ENCODE measurements around the gene ACTL8.

Gene ACTL8

GRCh38 chr1:17765444-17766411, 10.6 kb downstream of the ACTL8 start:
- Histone ChIP-seq H3K27me3 (ENCODE audit: control insufficient read depth, insufficient read depth, low read length, poor library complexity, severe bottlenecking) (no peaks in the 10 kb centered on the region), H3K36me3 (ENCODE audit: control insufficient read depth, insufficient read depth, low read length) (no peaks in the 10 kb centered on the region), H3K27ac (ENCODE audit: insufficient read depth, low read depth, low read length, poor library complexity, severe bottlenecking) (no peak overlapping the region), H3K4me3 (ENCODE audit: insufficient read depth, low read depth, low read length) (no peak overlapping the region), H3K4me1 (ENCODE audit: control insufficient read depth, insufficient read depth, low read length) (peaks cover 9% of the 10 kb centered on the region), H3K9me3 (ENCODE audit: control insufficient read depth, low read length) (no peaks in the 10 kb centered on the region)
- 91 to 93% methylated on average over 16 of the region's 16 CpGs for WGBS, 2 experiments

DNA sequence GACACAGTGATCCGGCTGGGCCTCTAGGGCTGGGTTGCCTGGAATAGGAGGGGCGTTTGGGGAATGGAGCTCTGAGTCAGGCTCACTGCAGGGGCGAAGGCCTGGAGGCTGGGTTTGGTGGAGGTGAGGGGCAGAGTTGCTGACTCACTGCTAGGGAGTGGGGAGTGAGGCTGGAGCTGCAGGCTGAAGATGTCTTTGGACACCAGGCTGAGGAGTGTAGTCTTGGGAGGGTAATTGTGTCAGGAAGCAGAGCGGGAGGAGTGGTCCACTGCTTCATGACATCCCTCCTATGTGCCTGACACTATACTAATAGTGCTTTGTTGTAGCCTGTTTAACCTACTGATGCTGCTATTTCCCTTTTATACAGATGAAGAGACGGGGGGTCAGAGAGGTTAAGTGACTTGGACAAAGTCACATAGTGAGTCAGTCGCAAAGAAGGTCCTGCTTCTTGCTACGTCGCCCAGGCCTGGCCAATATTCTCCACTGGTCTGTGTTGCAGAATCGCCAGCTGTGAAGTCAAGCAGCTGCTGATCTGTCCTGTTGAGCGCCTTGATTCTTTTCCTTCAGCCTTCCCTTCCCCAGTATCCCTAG, 13.6 kb downstream of the ACTL8 start:
- WGBS, 2 experiments = 65 to 77% methylated on average over 10 of the region's 10 CpGs
- Histone ChIP-seq H3K4me1 (ENCODE audit: control insufficient read depth, insufficient read depth, low read length) (peaks cover 17% of the 10 kb centered on the region), H3K9me3 (ENCODE audit: control insufficient read depth, low read length) (no peaks in the 10 kb centered on the region), H3K27ac (ENCODE audit: insufficient read depth, low read depth, low read length, poor library complexity, severe bottlenecking) (no peak overlapping the region), H3K4me3 (ENCODE audit: insufficient read depth, low read depth, low read length) (no peak overlapping the region), H3K27me3 (ENCODE audit: control insufficient read depth, insufficient read depth, low read length, poor library complexity, severe bottlenecking) (no peaks in the 10 kb centered on the region), H3K36me3 (ENCODE audit: control insufficient read depth, insufficient read depth, low read length) (no peaks in the 10 kb centered on the region)

DNA sequence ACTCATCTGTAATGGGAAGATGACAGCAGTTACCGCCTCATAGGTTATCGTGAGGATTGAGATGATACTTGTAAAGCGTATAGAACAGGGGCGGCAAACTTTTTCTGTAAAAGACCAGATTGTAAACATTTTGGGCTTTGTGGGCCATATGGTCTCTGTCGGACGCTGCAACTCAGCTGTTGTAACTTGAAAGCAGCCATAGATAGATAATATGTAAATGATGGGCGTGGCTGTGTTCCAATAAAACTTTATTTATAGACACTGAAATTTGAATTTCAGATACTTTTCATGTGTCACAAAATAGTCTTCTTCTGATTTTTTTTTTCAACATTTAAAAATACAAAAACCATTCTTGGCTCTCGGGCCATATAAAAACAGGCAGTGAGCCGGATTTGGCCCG, 15.8 kb downstream of the ACTL8 start:
- H3K9me3 ChIP-seq (ENCODE audit: control insufficient read depth, low read length) = no peaks in the 10 kb centered on the region
- WGBS, 2 experiments = 95 to 99% methylated on average over 8 to 10 of the region's 10 CpGs
- no peaks in the 10 kb centered on the region for H3K27me3 ChIP-seq (ENCODE audit: control insufficient read depth, insufficient read depth, low read length, poor library complexity, severe bottlenecking)
- no peak overlapping the region for H3K27ac ChIP-seq (ENCODE audit: insufficient read depth, low read depth, low read length, poor library complexity, severe bottlenecking)
- H3K36me3 ChIP-seq (ENCODE audit: control insufficient read depth, insufficient read depth, low read length) = no peaks in the 10 kb centered on the region
- no peak overlapping the region for H3K4me3 ChIP-seq (ENCODE audit: insufficient read depth, low read depth, low read length)
- peaks cover 17% of the 10 kb centered on the region for H3K4me1 ChIP-seq (ENCODE audit: control insufficient read depth, insufficient read depth, low read length)

DNA sequence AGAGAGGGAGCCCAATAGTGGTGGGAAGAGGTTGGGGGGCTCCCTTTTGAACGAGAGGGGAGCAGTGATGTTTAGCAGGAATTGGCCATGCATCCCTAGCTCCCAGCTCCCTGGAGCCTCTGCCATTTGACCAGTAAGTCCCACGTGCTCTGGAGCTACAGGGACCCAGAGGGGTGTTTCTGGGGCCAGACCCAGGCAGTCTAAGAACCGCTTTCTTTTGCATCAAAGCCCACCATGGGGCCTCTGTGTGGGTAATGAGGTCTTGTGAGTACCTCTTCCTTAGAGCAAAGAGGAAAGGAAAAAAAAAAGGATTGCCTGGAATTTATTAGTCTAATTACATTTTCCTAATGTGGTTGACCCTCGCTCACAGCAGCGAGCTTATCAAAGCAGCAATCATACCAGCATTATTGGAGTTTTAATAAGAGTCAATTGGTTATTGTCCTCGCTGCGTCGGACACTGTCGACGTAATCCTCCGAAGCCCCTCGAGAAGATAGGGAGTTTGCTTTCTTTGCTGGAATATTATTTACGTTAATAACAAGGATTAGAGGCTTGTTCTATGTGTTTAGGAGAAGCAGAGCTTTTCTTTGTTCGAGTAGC, 17.6 kb downstream of the ACTL8 start:
- Histone ChIP-seq H3K4me3 (ENCODE audit: insufficient read depth, low read depth, low read length) (no peak overlapping the region), H3K27ac (ENCODE audit: insufficient read depth, low read depth, low read length, poor library complexity, severe bottlenecking) (no peak overlapping the region), H3K36me3 (ENCODE audit: control insufficient read depth, insufficient read depth, low read length) (no peaks in the 10 kb centered on the region), H3K9me3 (ENCODE audit: control insufficient read depth, low read length) (no peaks in the 10 kb centered on the region), H3K27me3 (ENCODE audit: control insufficient read depth, insufficient read depth, low read length, poor library complexity, severe bottlenecking) (no peaks in the 10 kb centered on the region), H3K4me1 (ENCODE audit: control insufficient read depth, insufficient read depth, low read length) (peaks cover 17% of the 10 kb centered on the region)
- WGBS, 2 experiments = 76 to 78% methylated on average over 14 of the region's 14 CpGs

GRCh38 chr1:17773591-17774326, 18.6 kb downstream of the ACTL8 start:
- no peak overlapping the region for H3K4me3 ChIP-seq (ENCODE audit: insufficient read depth, low read depth, low read length)
- no peak overlapping the region for H3K27ac ChIP-seq (ENCODE audit: insufficient read depth, low read depth, low read length, poor library complexity, severe bottlenecking)
- 83 to 86% methylated on average over 16 of the region's 16 CpGs for WGBS, 2 experiments
- H3K4me1 ChIP-seq (ENCODE audit: control insufficient read depth, insufficient read depth, low read length) = peaks cover 10% of the 10 kb centered on the region
- no peaks in the 10 kb centered on the region for H3K9me3 ChIP-seq (ENCODE audit: control insufficient read depth, low read length)
- no peaks in the 10 kb centered on the region for H3K27me3 ChIP-seq (ENCODE audit: control insufficient read depth, insufficient read depth, low read length, poor library complexity, severe bottlenecking)
- no peaks in the 10 kb centered on the region for H3K36me3 ChIP-seq (ENCODE audit: control insufficient read depth, insufficient read depth, low read length)

DNA sequence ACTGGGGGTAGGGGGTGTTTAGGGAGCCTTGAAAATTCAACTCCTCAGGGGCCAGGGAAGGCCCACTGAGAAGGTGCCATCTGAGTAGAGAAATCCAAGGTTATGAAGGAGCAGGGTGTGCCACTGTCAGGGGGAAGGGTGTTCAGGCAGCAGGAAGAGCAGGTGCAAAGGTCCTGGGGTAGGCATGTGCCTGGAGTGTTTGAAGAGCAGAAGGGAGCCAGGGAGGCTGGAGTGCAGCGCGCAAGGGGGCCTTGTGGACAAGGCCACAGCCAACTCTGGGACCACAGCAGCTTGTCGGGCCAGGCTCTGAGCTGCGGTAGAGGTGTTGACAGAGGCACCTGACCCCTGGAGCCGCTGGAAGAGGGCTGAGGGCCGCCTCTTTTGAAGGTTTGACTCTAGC, 19.3 kb downstream of the ACTL8 start:
- WGBS, 2 experiments = 94 to 96% methylated on average over 6 of the region's 6 CpGs

DNA sequence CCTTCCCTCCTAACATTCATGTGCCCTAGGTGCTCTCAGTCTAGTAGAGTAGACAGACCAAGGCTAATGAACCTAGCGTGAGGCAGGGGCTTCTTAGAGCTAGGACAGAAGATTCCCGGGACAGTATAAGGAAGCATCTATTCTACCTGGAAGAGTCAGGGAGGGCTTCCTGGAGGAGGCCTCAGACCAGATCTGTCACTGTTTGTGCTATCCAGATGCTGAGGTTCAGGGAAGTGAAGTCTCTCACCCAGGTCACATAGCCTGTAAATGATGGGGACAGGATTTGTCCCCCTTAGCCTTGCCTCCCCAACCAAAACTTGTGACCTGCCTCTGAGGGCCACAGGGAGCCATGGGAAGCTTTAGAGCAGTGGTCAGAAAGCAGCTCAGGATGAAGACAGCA, 20.7 kb downstream of the ACTL8 start:
- WGBS, 2 experiments = 97 to 98% methylated on average over 2 of the region's 2 CpGs
- H3K27ac ChIP-seq (ENCODE audit: insufficient read depth, low read depth, low read length, poor library complexity, severe bottlenecking) = no peak overlapping the region
- H3K9me3 ChIP-seq (ENCODE audit: control insufficient read depth, low read length) = no peaks in the 10 kb centered on the region
- H3K27me3 ChIP-seq (ENCODE audit: control insufficient read depth, insufficient read depth, low read length, poor library complexity, severe bottlenecking) = no peaks in the 10 kb centered on the region
- H3K36me3 ChIP-seq (ENCODE audit: control insufficient read depth, insufficient read depth, low read length) = no peaks in the 10 kb centered on the region
- H3K4me1 ChIP-seq (ENCODE audit: control insufficient read depth, insufficient read depth, low read length) = peaks cover 8% of the 10 kb centered on the region
- no peak overlapping the region for H3K4me3 ChIP-seq (ENCODE audit: insufficient read depth, low read depth, low read length)

More for the DNA sequence above, 19.3 kb downstream of the ACTL8 start:
- H3K4me1 ChIP-seq (ENCODE audit: control insufficient read depth, insufficient read depth, low read length) = peaks cover 8% of the 10 kb centered on the region
- H3K36me3 ChIP-seq (ENCODE audit: control insufficient read depth, insufficient read depth, low read length) = no peaks in the 10 kb centered on the region
- no peak overlapping the region for H3K4me3 ChIP-seq (ENCODE audit: insufficient read depth, low read depth, low read length)
- no peaks in the 10 kb centered on the region for H3K9me3 ChIP-seq (ENCODE audit: control insufficient read depth, low read length)
- H3K27me3 ChIP-seq (ENCODE audit: control insufficient read depth, insufficient read depth, low read length, poor library complexity, severe bottlenecking) = no peaks in the 10 kb centered on the region
- H3K27ac ChIP-seq (ENCODE audit: insufficient read depth, low read depth, low read length, poor library complexity, severe bottlenecking) = no peak overlapping the region

DNA sequence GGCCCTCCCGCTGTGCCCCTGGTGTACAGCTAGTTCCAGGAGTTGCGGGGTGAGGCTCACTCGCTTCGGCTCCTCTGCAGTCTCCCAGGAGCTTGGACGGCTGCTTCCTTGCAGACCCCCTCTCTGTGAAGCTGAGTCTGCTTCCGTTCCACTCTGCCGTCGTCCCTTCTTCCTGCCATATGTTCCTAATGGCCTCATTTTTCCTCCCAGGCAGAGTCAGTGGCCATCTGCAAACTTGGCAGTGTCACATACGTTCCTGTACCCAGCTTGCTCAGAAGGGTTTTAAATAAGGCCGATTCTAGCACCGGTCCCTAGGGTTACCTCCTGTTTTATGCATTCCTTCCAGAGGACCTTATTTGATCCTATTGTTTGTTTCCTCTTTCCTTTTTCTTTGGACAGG, 21.3 kb downstream of the ACTL8 start:
- Histone ChIP-seq H3K4me1 (ENCODE audit: control insufficient read depth, insufficient read depth, low read length) (peaks cover 8% of the 10 kb centered on the region), H3K27ac (ENCODE audit: insufficient read depth, low read depth, low read length, poor library complexity, severe bottlenecking) (no peak overlapping the region), H3K27me3 (ENCODE audit: control insufficient read depth, insufficient read depth, low read length, poor library complexity, severe bottlenecking) (no peaks in the 10 kb centered on the region), H3K4me3 (ENCODE audit: insufficient read depth, low read depth, low read length) (no peak overlapping the region), H3K9me3 (ENCODE audit: control insufficient read depth, low read length) (no peaks in the 10 kb centered on the region), H3K36me3 (ENCODE audit: control insufficient read depth, insufficient read depth, low read length) (no peaks in the 10 kb centered on the region)
- WGBS, 2 experiments = 88 to 89% methylated on average over 11 of the region's 11 CpGs

GRCh38 chr1:17777330-17777729, 22.2 kb downstream of the ACTL8 start:
- WGBS, 2 experiments = 93 to 94% methylated on average over 10 of the region's 10 CpGs
- Histone ChIP-seq H3K27ac (ENCODE audit: insufficient read depth, low read depth, low read length, poor library complexity, severe bottlenecking) (no peak overlapping the region), H3K9me3 (ENCODE audit: control insufficient read depth, low read length) (no peaks in the 10 kb centered on the region), H3K27me3 (ENCODE audit: control insufficient read depth, insufficient read depth, low read length, poor library complexity, severe bottlenecking) (no peaks in the 10 kb centered on the region), H3K4me3 (ENCODE audit: insufficient read depth, low read depth, low read length) (no peak overlapping the region), H3K4me1 (ENCODE audit: control insufficient read depth, insufficient read depth, low read length) (peaks cover 8% of the 10 kb centered on the region), H3K36me3 (ENCODE audit: control insufficient read depth, insufficient read depth, low read length) (no peaks in the 10 kb centered on the region)

- Histone ChIP-seq H3K4me3 (ENCODE audit: insufficient read depth, low read depth, low read length) (no peak overlapping the region), H3K27me3 (ENCODE audit: control insufficient read depth, insufficient read depth, low read length, poor library complexity, severe bottlenecking) (no peaks in the 10 kb centered on the region), H3K4me1 (ENCODE audit: control insufficient read depth, insufficient read depth, low read length) (peaks cover 7% of the 10 kb centered on the region), H3K36me3 (ENCODE audit: control insufficient read depth, insufficient read depth, low read length) (no peaks in the 10 kb centered on the region), H3K9me3 (ENCODE audit: control insufficient read depth, low read length) (no peaks in the 10 kb centered on the region), H3K27ac (ENCODE audit: insufficient read depth, low read depth, low read length, poor library complexity, severe bottlenecking) (no peak overlapping the region)
- 90 to 92% methylated on average over 8 of the region's 8 CpGs for WGBS, 2 experiments
Observed at GRCh38 chr1:17777818-17778217, 22.7 kb downstream of the ACTL8 start.

All from ectodermal cell (in vitro differentiated cells).